Measurements from ENCODE around the gene PLAA.
A peak's percentile ranks its signal among the peaks of the same experiment; 100 is the strongest.

The PLAA gene

GRCh38 chr9:26946753-26947727 lies at the start of gene PLAA:
TSS of gene PLAA (minus strand) at chr9:26947242. CDS start at chr9:26947045, 197 bp downstream.
- DNase-seq (ENCODE audit: low read depth), result peak; percentile 92

GRCh38 chr9:26995810-26996209 lies 48.8 kb upstream of the PLAA start:
- DNase-seq (ENCODE audit: low read depth), result no peak

- DNase-seq (ENCODE audit: low read depth), result no peak
Measured at GRCh38 chr9:26983340-26983739, 36.3 kb upstream of the PLAA start.

GRCh38 chr9:26975728-26976707 lies 29.0 kb upstream of the PLAA start:
- peak; percentile 44 for DNase-seq (ENCODE audit: low read depth)

GRCh38 chr9:26974927-26975326 lies 27.9 kb upstream of the PLAA start:
- no peak for DNase-seq (ENCODE audit: low read depth)

- DNase-seq (ENCODE audit: low read depth), result no peak
Measured at GRCh38 chr9:26973989-26974388, 26.9 kb upstream of the PLAA start.

GRCh38 chr9:26971721-26972120 lies 24.7 kb upstream of the PLAA start:
- no peak for DNase-seq (ENCODE audit: low read depth)

- no peak for DNase-seq (ENCODE audit: low read depth)
Measured at GRCh38 chr9:26956860-26957233, 9.8 kb upstream of the PLAA start.

GRCh38 chr9:26955921-26956859 lies 9.1 kb upstream of the PLAA start, which contains the start of gene IFT74:
TSS of gene IFT74 (plus strand) at chr9:26956412. CDS start at chr9:26961968, 5,556 bp downstream.
- DNase-seq (ENCODE audit: low read depth), result peak; percentile 99

GRCh38 chr9:26955222-26955903 lies 8.3 kb upstream of the PLAA start:
- no peak for DNase-seq (ENCODE audit: low read depth)

- no peak for DNase-seq (ENCODE audit: low read depth)
Measured at GRCh38 chr9:26954050-26954508, 7.0 kb upstream of the PLAA start.

GRCh38 chr9:26951794-26952193 lies 4.8 kb upstream of the PLAA start:
- DNase-seq (ENCODE audit: low read depth), result no peak

- peak; percentile 25 for DNase-seq (ENCODE audit: low read depth)
Measured at GRCh38 chr9:26950521-26950920, 3.5 kb upstream of the PLAA start.

- DNase-seq (ENCODE audit: low read depth), result peak; percentile 27
Measured at GRCh38 chr9:26949637-26950069, 2.6 kb upstream of the PLAA start.

- no peak for DNase-seq (ENCODE audit: low read depth)
Measured at GRCh38 chr9:26947736-26948135, 694 bp upstream of the PLAA start.

GRCh38 chr9:26945591-26945990 lies 1.5 kb downstream of the PLAA start:
- DNase-seq (ENCODE audit: low read depth), result no peak

GRCh38 chr9:26940779-26941178 lies 6.3 kb downstream of the PLAA start:
- no peak for DNase-seq (ENCODE audit: low read depth)

- DNase-seq (ENCODE audit: low read depth), result no peak
Measured at GRCh38 chr9:26939955-26940711, 6.9 kb downstream of the PLAA start.

- DNase-seq (ENCODE audit: low read depth), result no peak
Measured at GRCh38 chr9:26937816-26938371, 9.1 kb downstream of the PLAA start.
